ENCODE data around the gene UBTD2. TPM values are rescaled to one million over a fixed set of nuclear protein-coding genes. Genes with fewer than 3 reads are reported as not detected.
"Not testable (repeated sequence)": the region's sequence is repeated elsewhere in the genome, so short reads cannot be mapped to it uniquely, and the experiment has no call there.

The UBTD2 gene
- total and polyA plus RNA-seq, 11 donors: 5.0 to 13.3 (median 9.7) TPM

DNA sequence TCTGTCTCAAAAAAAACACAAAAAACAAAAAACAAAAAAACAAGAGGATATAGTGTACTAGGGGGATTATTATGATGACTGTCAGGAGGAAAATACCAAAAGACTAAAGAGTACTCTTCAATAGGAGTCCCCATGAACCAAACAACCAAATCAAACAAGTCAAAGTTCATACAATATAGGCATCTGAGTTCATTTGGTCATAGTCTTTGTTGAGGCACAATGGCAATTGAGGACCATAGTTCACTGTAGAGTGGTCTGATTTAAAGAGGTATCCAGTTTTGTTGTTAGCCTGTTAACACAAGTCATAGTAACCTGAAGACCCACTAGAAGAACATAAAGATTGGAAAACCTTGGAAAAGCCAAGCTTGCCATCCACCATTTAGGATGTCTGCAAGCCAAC, 11.3 kb upstream of the UBTD2 start:
- ATAC-seq: no peak

GRCh38 chr5:172293745-172294342, 10.3 kb upstream of the UBTD2 start:
- no peak for TF ChIP-seq CTCF (IDR thresholded peaks at IDR 0.05)
- Histone ChIP-seq H3K4me1 (peaks cover 0 to 6% (median 0%) of the 10 kb centered on the region in 12 donors), H3K27ac (no peak overlapping the region), H3K27me3 (no peaks in the 10 kb centered on the region), H3K36me3 (no peaks in the 10 kb centered on the region), H3K4me3 (no peak overlapping the region), H3K9me3 (no peaks in the 10 kb centered on the region)
- 65 to 81% (median 78%) methylated on average over 2 of the region's 2 CpGs for WGBS, 4 donors
- ATAC-seq: no peak
- no peak for DNase-seq
- intact Hi-C loops (cut with DNase I): loop anchor here in 6 of 10 donors (2.0 to 10.0 kb wide), 6 partner anchors 99 to 379 kb away; partner anchors contain the start of genes STK10 (in 2 of the 6) and EFCAB9 (in 1 of the 6)

More for the DNA sequence above, 11.3 kb upstream of the UBTD2 start:
- TF ChIP-seq POLR2A (IDR thresholded peaks at IDR 0.05): no peak
- intact Hi-C loops (cut with DNase I): loop anchor here in 4 of 10 donors (5.0 to 10.0 kb wide), 4 partner anchors 100 to 380 kb away; partner anchors contain the start of genes EFCAB9 (in 1 of the 4) and STK10 (in 1 of the 4)
- no peak for DNase-seq
- Histone ChIP-seq H3K27ac (no peak overlapping the region), H3K4me1 (peaks cover 0 to 6% (median 0%) of the 10 kb centered on the region in 12 donors), H3K27me3 (no peaks in the 10 kb centered on the region), H3K36me3 (no peaks in the 10 kb centered on the region), H3K4me3 (no peak overlapping the region), H3K9me3 (no peaks in the 10 kb centered on the region)

DNA sequence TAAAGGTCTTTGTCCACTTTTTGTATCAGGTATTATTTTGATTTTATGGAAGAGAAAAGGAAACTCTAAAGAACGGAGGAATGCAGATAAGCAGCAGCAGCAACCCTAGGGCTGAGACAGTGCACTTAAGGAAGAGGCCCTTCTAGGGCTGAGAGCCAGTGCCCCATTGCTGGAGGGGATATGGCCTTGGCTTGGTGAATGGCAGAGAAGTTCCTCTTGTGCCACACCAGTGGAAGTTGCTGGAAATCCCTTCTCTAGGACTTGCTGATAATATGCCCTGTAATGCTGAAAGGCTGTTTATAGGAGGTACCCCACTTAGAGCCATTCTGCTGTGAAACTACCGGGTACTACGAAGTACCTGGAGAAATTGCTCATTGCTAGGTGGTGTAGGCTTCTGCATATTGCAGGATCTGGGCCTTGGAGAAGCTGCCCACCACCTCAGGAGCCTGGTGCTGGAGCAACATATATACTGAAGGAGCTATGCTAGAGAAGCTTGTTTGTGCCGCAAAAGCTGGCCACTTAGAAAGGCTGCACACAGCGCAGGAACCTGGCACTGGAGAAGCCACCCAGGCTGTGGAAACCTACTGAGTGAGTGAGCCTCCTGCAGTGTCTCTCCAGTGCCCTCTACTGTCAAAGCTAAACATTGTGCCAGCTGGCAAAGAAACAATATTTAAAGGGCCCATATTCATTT, 9.6 kb upstream of the UBTD2 start:
- H3K27ac ChIP-seq: no peak overlapping the region
- H3K4me1 ChIP-seq: peaks cover 0 to 6% (median 0%) of the 10 kb centered on the region in 12 donors
- ATAC-seq (peak; percentile 91 to 98 (median 97)), DNase-seq (peak in 4 of 5 donors; percentile 64 to 73 (median 66))
- no peak overlapping the region for H3K4me3 ChIP-seq
- 40 to 54% (median 46%) methylated on average over 5 of the region's 5 CpGs for WGBS, 4 donors
- no peaks in the 10 kb centered on the region for H3K36me3 ChIP-seq
- no peaks in the 10 kb centered on the region for H3K27me3 ChIP-seq
- TF ChIP-seq POLR2A (IDR thresholded peaks at IDR 0.05) (no peak), CTCF (IDR thresholded peaks at IDR 0.05) (peak; percentile 67 to 90 (median 81))
- intact Hi-C loops (cut with DNase I): loop anchor here in 6 of 10 donors (2.0 to 10.0 kb wide), 6 partner anchors 98 to 378 kb away; partner anchors contain the start of genes STK10 (in 2 of the 6) and EFCAB9 (in 1 of the 6)
- H3K9me3 ChIP-seq: no peaks in the 10 kb centered on the region

GRCh38 chr5:172291837-172292236, 8.3 kb upstream of the UBTD2 start:
- 85 to 90% (median 89%) methylated on average over 5 of the region's 5 CpGs for WGBS, 4 donors
- H3K4me3 ChIP-seq, ATAC-seq, H3K9me3 ChIP-seq, H3K36me3 ChIP-seq, DNase-seq, H3K27ac ChIP-seq, H3K4me1 ChIP-seq, H3K27me3 ChIP-seq: not testable (repeated sequence)
- intact Hi-C loops (cut with DNase I): loop anchor here in 6 of 10 donors (2.0 to 10.0 kb wide), 6 partner anchors 97 to 377 kb away; partner anchors contain the start of genes STK10 (in 2 of the 6) and EFCAB9 (in 1 of the 6)

- intact Hi-C loops (cut with DNase I): loop anchor here in 3 of 10 donors (10.0 kb wide), 3 partner anchors 104 to 374 kb away; partner anchors contain the start of genes SH3PXD2B (in 1 of the 3) and STK10 (in 1 of the 3)
- no peaks in the 10 kb centered on the region for H3K9me3 ChIP-seq
- TF ChIP-seq CTCF (IDR thresholded peaks at IDR 0.05): no peak
- TF ChIP-seq POLR2A (IDR thresholded peaks at IDR 0.05): no peak
- H3K4me3 ChIP-seq: no peak overlapping the region
- no peak for ATAC-seq
- H3K27ac ChIP-seq: no peak overlapping the region
- H3K27me3 ChIP-seq: no peaks in the 10 kb centered on the region
- H3K36me3 ChIP-seq: no peaks in the 10 kb centered on the region
- H3K4me1 ChIP-seq: peaks cover 0 to 18% (median 7%) of the 10 kb centered on the region in 12 donors
- WGBS, 4 donors: 92 to 100% (median 95%) methylated on average over 4 of the region's 4 CpGs
- DNase-seq: no peak
Observed at GRCh38 chr5:172288465-172288864, 4.9 kb upstream of the UBTD2 start.

- H3K27ac ChIP-seq, H3K9me3 ChIP-seq, ATAC-seq, H3K4me3 ChIP-seq, H3K36me3 ChIP-seq, H3K27me3 ChIP-seq, DNase-seq: not testable (repeated sequence)
- 94 to 99% (median 98%) methylated on average over 3 of the region's 3 CpGs for WGBS, 4 donors
- intact Hi-C loops (cut with DNase I): loop anchor here in 3 of 10 donors (10.0 kb wide), 3 partner anchors 102 to 372 kb away; partner anchors contain the start of genes SH3PXD2B (in 1 of the 3) and STK10 (in 1 of the 3)
- peaks cover 0 to 22% (median 10%) of the 10 kb centered on the region in 12 donors for H3K4me1 ChIP-seq
Observed at GRCh38 chr5:172287140-172287539, 3.6 kb upstream of the UBTD2 start.

Measured in heart left ventricle (tissue), 16 donors.